GM23338 (cell line): ENCODE results near the gene DOCK7.

Experiments used
- CREB1 ChIP-seq: fragments of 250-450 bp; sonication (Bioruptor Pico); IDR thresholded peaks from 2 replicates; pipeline ENCODE4 v1.5.0; 2020; ENCODE audit warnings: low read depth, mild to moderate bottlenecking, moderate library complexity
- EZH2 ChIP-seq: fragments of 200-600 bp; sonication (generic); IDR thresholded peaks from one replicate; pipeline ENCODE4 v1.8.0; 2017; ENCODE audit warnings: antibody characterized with exemption, mild to moderate bottlenecking, low read depth; ENCODE audit not compliant: unreplicated experiment
- EZH2phosphoT487 ChIP-seq: fragments of 200-600 bp; sonication (generic); IDR thresholded peaks from one replicate; pipeline ENCODE4 v1.8.1; 2018; ENCODE audit warnings: antibody characterized with exemption; ENCODE audit not compliant: unreplicated experiment
- JUNB ChIP-seq: IDR thresholded peaks from one replicate; pipeline ENCODE4 v1.6.1; 2016; ENCODE audit warnings: antibody characterized with exemption; ENCODE audit not compliant: unreplicated experiment
- NANOG ChIP-seq: IDR thresholded peaks from 2 replicates; pipeline ENCODE4 v1.6.1; 2016; ENCODE audit warnings: antibody characterized with exemption, borderline replicate concordance
- POLR2AphosphoS5 ChIP-seq: IDR thresholded peaks from 2 replicates; pipeline ENCODE4 v1.6.1; 2016; ENCODE audit warnings: antibody characterized with exemption, low read depth
- ZNF331 ChIP-seq: fragments of 250-450 bp; sonication (Bioruptor Pico); IDR thresholded peaks from 2 replicates; pipeline ENCODE4 v1.5.0; 2020; ENCODE audit warnings: low read depth, mild to moderate bottlenecking, moderate library complexity
- TF ChIP-seq, protein P1 (sequence below), 2 experiments: fragments of 200-600 bp in 1 of 2; sonication (generic) in 1 of 2; conservative IDR thresholded peaks; 2 replicates each; pipeline versions ENCODE4 v1.5.1 to v1.6.1; 2016 to 2017; ENCODE audit warnings: antibody characterized with exemption in 2 of 2, low read depth in 2 of 2, mild to moderate bottlenecking in 2 of 2, moderate library complexity in 1 of 2
- TF ChIP-seq, protein P2 (sequence below): fragments of 250-450 bp; sonication (Bioruptor Pico); IDR thresholded peaks from 2 replicates; pipeline ENCODE4 v1.5.0; 2020; ENCODE audit warnings: mild to moderate bottlenecking, moderate library complexity

DNA sequence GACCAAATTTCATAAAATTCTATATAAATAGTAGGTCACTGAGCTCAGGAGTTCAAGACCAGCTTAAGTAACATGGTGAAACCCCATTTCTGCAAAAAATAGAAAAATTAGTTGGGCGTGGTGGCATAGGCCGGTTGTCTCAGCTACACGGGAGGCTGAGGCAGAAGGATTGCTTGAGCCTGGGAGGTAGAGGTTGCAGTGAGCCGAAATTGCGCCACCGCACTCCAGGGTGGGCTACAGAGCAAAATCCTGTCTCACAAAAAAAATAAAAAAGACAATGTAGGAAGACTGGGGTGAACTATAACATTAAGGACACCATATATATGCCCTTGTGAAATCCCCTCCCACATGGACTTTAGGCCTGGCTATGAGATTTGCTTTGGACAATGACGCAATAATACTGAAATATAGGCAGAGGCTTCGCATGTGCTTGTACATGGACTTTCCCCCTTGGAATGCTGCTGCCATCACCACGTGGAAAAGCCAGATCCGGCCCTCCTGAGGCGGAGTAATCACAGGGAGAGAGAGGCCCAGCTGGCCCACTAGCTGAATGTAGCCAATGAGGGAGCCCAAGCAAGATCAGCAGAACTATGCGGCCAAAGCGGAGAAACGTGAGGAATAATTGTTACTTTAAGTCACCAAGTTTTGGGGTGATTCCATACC is 264.5 kb downstream of the DOCK7 start:
- no peak for TF ChIP-seq POLR2AphosphoS5
- TF ChIP-seq JUNB = no peak
- TF ChIP-seq, protein P1, sequence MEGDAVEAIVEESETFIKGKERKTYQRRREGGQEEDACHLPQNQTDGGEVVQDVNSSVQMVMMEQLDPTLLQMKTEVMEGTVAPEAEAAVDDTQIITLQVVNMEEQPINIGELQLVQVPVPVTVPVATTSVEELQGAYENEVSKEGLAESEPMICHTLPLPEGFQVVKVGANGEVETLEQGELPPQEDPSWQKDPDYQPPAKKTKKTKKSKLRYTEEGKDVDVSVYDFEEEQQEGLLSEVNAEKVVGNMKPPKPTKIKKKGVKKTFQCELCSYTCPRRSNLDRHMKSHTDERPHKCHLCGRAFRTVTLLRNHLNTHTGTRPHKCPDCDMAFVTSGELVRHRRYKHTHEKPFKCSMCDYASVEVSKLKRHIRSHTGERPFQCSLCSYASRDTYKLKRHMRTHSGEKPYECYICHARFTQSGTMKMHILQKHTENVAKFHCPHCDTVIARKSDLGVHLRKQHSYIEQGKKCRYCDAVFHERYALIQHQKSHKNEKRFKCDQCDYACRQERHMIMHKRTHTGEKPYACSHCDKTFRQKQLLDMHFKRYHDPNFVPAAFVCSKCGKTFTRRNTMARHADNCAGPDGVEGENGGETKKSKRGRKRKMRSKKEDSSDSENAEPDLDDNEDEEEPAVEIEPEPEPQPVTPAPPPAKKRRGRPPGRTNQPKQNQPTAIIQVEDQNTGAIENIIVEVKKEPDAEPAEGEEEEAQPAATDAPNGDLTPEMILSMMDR (conservative IDR thresholded peaks at IDR 0.05; ENCODE audit: low read depth in 2 of 2) = no peak
- TF ChIP-seq EZH2 = no peak
- no peak for TF ChIP-seq EZH2phosphoT487
- no peak for TF ChIP-seq CREB1
- TF ChIP-seq NANOG = no peak
- TF ChIP-seq, protein P2, sequence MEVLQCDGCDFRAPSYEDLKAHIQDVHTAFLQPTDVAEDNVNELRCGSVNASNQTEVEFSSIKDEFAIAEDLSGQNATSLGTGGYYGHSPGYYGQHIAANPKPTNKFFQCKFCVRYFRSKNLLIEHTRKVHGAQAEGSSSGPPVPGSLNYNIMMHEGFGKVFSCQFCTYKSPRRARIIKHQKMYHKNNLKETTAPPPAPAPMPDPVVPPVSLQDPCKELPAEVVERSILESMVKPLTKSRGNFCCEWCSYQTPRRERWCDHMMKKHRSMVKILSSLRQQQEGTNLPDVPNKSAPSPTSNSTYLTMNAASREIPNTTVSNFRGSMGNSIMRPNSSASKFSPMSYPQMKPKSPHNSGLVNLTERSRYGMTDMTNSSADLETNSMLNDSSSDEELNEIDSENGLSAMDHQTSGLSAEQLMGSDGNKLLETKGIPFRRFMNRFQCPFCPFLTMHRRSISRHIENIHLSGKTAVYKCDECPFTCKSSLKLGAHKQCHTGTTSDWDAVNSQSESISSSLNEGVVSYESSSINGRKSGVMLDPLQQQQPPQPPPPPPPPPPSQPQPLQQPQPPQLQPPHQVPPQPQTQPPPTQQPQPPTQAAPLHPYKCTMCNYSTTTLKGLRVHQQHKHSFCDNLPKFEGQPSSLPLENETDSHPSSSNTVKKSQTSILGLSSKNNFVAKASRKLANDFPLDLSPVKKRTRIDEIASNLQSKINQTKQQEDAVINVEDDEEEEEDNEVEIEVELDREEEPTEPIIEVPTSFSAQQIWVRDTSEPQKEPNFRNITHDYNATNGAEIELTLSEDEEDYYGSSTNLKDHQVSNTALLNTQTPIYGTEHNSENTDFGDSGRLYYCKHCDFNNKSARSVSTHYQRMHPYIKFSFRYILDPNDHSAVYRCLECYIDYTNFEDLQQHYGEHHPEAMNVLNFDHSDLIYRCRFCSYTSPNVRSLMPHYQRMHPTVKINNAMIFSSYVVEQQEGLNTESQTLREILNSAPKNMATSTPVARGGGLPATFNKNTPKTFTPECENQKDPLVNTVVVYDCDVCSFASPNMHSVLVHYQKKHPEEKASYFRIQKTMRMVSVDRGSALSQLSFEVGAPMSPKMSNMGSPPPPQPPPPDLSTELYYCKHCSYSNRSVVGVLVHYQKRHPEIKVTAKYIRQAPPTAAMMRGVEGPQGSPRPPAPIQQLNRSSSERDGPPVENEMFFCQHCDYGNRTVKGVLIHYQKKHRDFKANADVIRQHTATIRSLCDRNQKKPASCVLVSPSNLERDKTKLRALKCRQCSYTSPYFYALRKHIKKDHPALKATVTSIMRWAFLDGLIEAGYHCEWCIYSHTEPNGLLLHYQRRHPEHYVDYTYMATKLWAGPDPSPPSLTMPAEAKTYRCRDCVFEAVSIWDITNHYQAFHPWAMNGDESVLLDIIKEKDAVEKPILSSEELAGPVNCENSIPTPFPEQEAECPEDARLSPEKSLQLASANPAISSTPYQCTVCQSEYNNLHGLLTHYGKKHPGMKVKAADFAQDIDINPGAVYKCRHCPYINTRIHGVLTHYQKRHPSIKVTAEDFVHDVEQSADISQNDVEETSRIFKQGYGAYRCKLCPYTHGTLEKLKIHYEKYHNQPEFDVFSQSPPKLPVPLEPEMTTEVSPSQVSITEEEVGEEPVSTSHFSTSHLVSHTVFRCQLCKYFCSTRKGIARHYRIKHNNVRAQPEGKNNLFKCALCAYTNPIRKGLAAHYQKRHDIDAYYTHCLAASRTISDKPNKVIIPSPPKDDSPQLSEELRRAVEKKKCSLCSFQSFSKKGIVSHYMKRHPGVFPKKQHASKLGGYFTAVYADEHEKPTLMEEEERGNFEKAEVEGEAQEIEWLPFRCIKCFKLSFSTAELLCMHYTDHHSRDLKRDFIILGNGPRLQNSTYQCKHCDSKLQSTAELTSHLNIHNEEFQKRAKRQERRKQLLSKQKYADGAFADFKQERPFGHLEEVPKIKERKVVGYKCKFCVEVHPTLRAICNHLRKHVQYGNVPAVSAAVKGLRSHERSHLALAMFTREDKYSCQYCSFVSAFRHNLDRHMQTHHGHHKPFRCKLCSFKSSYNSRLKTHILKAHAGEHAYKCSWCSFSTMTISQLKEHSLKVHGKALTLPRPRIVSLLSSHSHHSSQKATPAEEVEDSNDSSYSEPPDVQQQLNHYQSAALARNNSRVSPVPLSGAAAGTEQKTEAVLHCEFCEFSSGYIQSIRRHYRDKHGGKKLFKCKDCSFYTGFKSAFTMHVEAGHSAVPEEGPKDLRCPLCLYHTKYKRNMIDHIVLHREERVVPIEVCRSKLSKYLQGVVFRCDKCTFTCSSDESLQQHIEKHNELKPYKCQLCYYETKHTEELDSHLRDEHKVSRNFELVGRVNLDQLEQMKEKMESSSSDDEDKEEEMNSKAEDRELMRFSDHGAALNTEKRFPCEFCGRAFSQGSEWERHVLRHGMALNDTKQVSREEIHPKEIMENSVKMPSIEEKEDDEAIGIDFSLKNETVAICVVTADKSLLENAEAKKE = no peak
- TF ChIP-seq ZNF331 (CRISPR knock-in tag) = no peak
